ENCODE measurements around the gene SIPA1L2.
A peak's percentile ranks its signal among the peaks of the same experiment; 100 is the strongest.
"Not testable (repeated sequence)": the region's sequence is repeated elsewhere in the genome, so short reads cannot be mapped to it uniquely, and the experiment has no call there.

The SIPA1L2 gene

DNA sequence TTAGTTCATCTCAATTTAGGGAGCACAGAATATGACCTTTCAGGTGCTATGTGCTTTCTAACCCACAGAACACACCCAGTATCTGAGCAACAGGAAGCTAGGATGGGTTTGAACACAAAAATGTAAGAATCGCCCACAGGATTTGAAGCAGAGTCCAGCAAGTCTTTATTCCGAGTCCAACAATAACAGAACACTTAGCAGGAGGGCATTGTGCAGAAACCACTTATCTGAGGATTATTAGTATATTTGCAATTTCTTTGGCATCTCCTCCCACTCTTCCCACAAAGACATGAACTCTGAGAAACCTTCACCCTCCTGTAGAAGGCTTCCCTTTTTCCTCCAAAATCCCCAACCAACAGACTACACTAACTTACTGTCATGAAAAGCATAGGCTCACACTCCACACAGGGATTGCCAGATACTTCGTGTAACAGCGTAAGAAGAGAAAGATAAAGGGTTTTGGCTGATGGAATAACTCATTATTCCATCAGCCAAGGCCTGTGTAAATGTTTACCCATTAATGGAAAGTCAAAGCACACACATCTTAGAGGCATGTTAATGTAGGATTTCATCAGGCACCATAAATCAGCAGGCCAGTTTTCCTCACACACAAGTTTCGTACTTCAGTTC lies 16.1 kb downstream of the SIPA1L2 start:
- DNase-seq (ENCODE audit: low read depth) = peak; percentile 91

DNA sequence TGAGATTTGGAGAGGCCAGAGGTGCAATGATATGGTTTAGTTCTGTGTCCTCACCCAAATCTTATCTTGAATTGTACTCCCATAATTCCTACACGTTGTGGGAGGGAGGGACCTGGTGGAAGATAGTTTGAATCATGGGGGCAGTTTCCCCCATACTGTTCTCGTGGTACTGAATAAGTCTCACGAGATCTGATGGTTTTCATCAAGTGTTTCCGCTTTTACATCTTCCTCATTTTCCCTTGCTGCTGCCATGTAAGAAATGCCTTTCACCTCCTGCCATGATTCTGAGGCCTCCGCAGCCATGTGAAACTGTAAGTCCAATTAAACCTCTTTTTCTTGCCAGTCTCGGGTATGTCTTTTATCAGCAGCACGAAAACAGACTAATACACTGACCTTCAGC lies 17.1 kb downstream of the SIPA1L2 start:
- not testable (repeated sequence) for DNase-seq (ENCODE audit: low read depth)

DNA sequence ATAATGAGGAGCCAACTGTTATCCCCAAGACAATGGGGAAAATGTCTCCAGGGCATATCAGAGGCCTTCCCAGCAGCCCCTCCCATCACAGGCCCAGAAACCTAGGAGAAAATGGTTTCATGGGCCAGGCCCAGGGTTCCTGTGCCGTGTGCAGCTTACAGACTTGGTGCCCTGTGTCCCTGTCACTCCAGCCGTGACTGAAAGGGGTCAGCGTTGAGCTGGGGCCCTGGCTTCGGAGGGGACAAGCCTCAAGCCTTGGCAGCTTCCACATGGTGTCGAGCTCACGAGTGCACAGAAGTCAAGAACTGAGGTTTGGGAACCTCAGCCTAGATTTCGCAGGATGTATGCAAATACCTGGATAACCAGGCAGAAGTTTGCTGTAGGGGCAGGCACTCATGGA lies 18.1 kb downstream of the SIPA1L2 start:
- no peak for DNase-seq (ENCODE audit: low read depth)

DNA sequence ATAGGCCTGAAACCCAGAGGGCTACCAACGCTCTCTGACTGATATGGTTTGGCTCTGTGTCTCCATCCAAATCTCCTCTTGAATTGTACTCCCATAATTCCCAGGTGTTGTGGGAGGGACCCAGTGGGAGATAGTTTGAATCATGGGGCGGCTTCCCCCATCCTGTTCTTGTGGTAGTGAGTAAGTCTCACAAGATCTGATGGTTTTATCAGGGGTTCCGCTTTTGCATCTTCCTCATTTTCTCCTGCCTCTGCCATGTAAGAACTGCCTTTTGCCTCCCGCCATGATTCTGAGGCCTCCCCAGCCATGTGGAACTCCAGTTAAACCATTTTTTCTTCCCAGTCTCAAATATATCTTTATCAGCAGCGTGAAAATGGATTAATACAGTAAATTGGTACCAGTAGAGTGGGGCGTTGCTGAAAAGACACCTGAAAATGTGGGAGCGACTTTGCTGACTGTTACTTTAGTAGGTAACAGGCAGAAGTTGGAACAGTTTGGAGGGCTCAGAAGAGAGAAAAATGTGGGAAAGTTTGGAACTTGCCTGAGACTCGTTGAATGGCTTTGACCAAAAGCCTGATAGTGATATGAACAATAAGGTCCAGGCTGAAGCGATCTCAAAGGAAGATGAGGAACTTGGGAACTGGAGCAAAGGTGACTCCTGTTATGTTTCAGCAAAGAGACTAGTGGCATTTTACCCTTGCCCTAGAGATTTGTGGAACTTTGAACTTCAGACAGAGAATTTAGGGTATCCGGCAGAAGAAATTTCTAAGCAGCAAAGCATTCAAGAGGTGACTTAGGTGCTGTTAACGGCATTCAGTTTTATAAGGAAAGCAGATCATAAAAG lies 18.8 kb downstream of the SIPA1L2 start:
- not testable (repeated sequence) for DNase-seq (ENCODE audit: low read depth)

DNA sequence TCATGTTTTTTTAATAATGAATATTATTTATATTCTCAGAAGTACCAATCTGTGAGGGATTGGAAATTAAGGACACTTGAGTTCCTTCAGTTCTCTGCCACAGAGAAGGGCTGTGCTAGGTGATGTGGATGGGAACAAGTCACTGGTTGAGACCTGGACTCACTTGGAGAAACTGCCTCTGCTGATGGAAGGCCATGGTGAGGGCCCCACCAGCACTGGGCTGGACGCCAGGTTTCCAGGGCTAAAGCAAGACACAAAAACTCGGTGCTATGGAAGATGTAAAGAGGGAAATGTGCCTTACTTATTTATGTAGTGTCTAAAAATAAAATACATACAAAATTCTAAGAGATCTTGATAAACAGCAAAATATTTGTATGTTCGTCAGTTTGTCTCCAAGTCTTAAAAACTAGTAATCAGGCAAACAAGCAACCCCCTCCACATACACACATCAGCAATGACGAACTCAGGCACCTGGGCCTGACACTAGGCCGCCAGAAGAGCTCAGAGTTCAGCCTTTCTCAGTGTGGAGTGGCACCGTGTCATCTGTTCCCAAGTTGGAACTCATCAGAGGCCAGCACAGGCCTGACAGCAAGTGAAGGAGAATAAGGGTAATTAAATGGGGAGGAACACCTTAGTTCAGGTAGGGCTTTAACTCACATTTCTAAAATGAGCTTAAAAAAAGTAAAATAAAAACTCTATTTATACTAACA lies 19.6 kb downstream of the SIPA1L2 start:
- DNase-seq (ENCODE audit: low read depth) = no peak

DNA sequence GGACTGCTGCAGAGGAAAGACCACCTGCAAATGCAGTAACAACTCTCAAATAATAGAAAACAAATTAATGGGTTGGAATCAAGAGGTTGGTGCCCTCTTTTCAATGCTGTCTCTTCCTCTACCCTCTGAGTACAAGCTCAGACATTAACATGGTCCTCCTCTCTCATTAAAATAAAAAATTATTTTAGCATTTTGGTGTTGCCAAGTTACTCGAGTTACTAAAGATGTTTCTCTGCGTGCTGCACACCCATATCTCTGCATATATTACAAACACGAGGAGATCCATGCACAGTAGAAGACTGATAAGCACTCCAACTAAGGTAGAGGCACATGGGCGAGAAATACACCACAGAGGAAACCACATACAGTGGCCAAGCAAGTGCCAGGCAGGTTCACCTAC lies 21.5 kb downstream of the SIPA1L2 start:
- DNase-seq (ENCODE audit: low read depth) = no peak

DNA sequence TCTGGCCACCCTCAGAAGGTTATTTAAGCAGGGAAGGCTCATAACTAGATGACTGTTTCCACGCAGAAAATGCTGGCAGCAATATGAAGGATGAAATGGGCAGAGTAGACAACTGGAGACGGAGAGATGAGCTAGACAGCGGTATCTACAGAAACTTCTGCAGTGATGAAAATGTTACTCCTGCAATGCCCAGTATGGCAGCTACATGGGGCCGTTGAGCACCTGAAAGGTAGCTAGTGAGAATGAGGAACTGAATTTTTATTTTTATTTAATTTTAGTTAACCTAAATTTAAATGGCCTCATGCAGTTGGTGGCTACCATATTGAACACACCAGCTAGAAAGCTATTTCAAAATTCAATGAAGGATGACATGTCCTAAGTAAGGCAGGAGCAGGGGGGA lies 27.3 kb downstream of the SIPA1L2 start:
- no peak for DNase-seq (ENCODE audit: low read depth)

DNA sequence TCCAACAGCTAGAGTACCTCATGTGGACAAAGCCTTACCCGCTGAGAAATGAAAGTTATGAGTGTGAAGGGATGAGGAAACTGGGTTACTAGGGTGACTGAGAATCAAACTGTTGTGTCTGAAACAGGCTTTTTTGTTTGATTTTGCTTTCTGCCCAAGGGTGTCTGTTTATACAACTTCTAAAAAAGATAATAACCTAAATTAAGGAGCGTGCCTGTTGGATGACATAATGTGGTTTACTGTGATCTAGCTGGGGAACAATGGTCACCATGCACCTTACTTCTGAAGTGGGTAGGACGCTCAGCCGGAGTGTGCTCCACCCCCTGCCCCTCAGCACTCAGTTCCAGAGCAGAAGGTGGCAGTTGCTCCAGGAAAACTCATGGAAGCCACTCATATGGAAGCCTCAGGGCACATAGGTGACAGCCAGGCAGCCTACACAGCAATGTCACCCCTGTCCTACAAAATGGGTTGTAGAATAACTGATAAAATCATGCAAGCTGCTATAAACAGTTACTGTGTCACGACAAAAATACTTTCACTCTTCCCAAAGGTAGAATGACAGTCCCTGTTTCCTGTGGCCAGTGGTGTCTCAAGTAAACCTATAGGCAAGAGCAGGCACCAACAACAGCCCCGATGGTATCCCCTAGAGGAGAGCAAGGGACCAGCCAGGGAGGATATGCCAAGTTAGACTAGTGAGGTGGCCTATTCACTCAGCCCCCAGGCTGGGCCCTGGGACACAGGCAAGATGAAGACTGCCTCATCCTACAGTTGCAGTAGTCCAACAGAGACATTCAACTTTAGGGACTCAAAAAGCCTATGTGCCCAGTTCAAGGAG lies 29.3 kb downstream of the SIPA1L2 start:
- DNase-seq (ENCODE audit: low read depth) = no peak

DNA sequence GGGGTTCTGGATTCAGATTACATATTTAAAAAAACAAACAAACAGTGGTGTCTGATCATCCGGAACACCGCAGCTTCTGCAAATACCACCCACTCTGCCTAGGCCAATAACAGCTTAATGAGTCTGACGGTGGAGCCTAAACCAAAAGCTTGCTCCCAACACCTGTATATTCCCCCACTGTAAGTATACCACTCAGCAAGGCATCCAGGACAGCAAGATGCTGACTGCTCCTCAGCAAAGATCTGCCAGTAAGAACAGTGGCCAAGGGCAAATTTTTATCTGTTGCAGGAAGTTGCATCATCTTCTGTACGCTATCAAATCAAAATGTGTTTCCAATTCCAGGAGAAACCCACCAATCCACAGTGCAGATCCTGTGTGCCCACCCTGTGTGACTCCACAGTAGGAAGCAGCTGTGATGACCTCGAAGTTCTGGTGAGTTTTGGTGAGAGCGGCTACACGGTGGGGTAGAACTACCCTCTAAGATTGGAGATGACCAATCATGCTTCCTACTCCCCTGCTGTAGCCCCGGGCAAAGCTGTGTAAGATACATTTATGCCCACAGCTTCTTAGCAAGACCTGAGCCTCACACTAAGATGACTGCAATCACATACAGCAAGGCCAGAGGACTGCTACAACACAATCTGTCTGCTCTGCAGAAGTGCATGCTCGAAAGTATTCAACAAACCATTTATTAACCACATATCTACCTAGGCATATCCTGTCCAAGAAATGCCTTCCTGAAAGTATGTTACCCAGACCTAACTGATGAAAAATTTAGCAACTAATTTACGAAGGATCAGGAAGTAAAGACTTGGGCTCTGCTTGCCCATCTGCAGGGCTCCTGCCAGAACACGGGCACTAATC lies 30.5 kb downstream of the SIPA1L2 start:
- DNase-seq (ENCODE audit: low read depth) = no peak

DNA sequence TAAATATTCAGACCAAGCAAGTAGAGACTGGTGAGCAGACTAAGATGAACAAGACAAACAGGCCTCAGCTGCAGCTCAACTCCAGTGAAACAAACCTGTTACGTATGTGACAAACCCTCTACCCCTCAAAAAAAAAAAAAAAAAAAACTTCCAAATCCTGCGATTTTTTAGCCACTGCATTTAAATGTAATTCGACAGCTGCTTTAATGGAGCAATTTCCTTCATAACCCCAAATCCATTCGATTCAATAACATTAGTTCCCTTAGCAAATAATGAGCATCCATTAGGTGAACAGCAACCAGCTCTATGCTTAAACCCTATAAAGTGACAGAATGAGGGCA lies 31.1 kb downstream of the SIPA1L2 start:
- no peak for DNase-seq (ENCODE audit: low read depth)

DNA sequence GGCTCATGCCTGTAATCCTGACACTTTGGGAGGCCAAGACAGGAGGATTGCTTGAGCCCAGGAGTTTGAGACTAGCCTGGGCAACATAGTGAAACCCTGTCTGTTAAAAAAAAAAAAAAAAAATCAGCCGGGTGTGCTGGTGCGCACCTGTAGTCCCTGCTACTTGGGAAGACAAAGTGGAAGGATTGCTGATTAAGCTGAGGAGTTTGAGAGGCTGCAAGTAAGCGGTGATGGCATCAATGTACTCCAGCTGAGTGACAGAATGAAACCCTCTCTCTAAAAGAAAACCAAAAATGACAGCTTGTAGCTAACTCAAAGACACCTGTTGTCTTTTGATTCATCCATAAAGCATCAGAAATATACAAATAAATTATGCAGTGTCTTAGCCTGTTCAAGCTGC lies 31.8 kb downstream of the SIPA1L2 start:
- DNase-seq (ENCODE audit: low read depth) = no peak

DNA sequence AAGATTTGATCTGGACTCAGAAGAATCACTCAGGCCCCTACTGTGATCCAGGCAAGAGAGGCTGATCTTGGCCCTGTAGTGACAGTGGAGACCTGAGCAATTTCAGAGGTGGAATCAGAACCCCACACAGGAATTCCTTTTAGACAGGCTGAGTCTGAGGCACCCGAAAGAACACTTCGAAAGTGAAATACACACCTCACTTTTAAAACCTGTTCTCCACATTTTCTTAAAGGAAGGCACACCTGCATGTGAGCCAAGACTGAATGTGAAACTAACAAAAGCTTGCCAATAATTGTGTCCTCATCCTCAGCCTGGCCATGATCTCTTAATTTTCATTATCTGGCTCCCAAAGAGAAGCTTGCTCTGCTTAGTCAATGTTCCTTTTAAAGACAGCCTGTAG lies 32.2 kb downstream of the SIPA1L2 start:
- DNase-seq (ENCODE audit: low read depth) = no peak

DNA sequence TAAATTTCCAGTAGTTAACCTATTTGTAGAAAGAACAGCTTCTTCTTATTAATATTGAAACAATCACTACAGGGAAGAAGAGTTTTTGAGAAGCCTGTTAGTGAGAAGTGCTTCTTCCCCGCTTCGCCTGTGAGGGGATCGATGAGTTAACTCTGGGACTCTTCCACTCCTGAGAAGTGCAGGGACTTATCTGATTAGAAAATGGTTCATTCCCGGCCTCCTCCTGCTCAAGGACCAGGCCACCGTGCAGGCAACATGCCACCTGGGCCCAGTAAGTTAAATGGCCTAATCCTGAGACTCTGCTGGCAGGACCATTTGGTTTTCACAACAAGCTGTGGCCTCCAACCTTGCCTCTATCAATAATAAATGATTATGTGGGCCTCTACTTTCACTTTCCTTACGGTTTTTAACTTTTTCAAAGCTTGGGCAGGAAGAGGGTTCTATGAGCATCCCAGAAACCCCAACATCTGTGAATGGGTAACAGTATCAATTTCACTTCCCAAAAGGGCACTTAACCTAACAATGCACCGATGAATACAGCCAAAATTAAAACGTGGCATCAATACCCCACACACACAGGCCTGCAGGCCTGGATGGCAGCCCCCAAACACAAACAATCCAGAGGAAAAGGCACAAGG lies 33.1 kb downstream of the SIPA1L2 start:
- DNase-seq (ENCODE audit: low read depth) = no peak

DNA sequence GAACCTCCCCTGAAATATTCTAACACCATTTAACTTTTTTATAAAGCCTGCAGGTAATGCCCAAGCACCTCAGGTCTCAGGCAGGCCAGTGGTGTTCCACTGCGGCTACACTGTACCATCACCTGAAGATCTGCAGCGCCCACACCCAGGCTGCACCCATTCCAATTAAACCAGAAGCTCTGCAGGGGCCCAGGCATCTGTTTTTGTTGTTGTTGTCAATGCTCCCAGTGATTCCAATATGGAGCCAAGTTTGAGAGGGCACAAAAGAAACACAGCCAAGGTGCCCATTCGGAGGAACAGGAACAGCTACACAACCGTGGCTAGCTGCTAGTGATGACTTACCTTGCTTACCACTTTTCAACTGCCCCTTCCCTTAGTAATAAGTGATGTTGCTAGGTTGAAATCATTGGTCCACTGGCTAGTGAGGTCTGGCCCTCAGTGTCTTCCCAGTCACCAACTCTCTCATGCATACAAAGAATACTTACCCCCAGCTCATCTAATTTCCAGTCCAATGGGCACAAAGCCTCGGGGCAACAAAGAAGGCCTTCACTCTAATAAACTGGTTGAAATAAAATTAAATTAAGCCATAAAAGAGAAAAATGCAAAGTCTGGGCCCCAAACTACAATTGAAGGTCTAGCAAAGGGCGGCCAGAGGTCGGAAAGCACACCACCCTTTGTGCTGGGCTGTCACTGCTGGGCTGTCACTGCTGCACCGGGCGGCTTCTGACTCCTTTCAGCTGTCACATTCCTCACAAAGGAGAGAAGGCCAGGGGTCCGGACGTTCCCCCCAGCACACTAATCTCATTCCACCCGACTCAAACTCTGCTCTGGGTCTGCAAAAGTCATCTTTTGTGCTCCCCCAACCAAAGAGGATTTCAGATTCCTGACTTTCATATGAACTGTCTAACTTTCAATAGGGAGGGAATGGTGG lies 34.9 kb downstream of the SIPA1L2 start:
- DNase-seq (ENCODE audit: low read depth) = no peak

DNA sequence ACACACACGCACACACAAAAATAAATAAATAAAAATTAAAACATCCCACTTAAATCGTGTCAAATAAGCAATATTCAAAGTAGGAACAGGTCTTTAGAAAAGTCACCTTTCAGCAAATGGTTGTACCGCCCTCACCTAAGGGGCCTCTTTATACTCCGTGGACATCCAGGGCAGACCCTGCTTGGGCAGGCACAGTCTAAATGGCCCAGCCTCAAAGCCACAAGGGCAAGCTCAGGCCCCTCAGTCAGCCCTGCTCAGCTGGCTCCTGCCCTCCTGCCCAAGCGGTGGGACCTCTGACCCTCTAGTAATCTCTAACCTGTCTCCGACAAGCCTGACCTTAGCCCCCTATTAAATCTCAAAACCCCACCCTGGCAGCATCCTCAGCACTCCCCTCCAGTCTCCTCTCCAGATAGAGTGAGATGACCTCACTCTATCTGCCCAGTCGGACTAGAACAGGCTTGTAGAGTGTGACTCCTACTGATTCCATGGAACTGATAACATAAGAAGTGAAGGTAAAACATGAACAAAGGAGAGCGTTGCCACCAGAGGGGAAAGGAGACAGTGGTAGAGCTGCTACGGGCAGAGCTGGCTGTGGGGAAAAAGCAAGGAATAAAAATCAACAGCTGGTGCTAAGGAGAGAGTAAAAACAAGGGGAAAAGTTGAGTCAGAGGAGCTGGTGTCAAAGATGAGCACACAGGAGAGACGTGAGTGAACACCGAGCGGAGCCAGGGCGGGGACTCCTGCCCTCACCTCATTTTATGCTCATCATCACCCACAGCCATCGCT lies 36.0 kb downstream of the SIPA1L2 start:
- peak; percentile 27 for DNase-seq (ENCODE audit: low read depth)

DNA sequence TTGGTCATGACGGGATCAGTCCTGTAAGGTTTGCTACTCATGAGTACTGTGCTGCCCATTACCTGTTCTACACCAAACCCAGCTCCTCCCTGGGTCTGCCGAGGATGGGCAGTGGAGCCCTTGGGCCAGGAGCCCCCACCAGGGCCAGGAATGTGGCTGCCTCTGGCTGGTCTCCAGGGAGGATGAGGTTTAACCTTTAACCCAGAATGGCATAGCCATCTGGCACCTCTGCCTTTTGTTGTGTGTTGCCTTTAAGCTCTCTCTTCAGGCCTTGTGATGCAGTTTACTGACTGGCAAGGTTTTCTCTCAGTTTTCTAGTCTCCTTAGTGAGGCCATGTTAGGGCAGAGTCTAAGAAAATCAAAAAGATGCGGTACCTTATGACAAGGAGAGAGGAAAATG lies 38.6 kb downstream of the SIPA1L2 start:
- no peak for DNase-seq (ENCODE audit: low read depth)

DNA sequence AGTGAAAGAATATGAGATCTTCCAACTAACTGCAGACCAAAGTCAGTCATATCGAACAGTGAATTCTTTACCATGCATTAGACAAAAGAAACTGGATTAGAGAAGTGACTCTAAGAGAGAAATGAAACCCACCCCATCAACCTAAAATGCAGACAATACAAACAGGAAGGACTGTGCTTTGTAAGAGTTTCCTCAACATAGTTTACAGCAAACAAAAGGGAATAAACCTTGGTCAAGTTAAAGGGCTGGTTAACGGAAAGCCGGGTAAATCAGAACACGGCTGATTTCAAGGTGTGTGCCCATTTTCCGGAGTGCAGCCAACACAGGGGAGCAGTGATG lies 39.2 kb downstream of the SIPA1L2 start:
- no peak for DNase-seq (ENCODE audit: low read depth)

DNA sequence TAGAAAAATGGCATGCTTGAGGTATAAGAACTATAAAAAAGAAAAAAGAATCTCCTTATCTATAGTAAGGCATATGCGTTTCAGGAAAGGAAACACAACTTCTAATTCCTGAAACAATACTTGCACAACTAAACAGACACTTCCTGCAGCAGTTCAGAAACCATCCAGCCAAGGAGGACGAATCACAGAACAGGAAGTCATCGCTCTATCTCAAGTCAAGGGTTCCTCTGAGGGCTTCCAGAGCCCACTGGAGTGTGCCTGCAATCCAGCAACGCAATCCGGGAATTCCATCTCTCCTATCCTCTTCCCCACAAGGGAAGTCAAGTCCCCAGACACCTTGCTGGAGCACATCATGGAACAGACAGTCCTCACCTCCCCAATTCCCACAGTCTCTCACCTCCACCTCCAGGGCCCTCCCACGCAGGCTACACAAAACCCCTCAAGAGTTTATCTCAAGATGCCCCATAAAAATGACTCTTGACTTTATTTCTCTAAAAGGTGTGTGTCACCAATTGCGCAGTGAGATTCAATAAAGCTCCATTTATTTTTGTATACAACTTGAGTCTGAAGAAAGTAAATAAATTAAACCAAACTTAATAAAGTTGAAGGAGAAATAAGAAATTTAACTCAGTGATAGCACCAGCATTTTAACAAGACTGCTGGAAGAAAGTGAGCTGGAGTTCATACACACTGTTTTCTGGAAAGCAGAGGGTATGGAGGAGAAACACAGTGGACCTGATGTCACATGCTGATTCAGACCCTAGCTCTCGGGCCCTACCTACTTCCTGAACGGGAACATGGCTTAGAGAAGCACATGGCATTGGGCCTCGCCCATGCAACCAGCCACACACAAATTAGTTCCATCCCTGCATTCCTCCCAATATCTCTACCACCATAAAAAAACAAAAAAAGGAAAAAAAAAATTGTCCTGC lies 39.9 kb downstream of the SIPA1L2 start:
- DNase-seq (ENCODE audit: low read depth) = peak; percentile 44

Data from amniotic epithelial cell (primary cell).